GM19240 (cell line): ENCODE measurements around the gene RFPL4A.

Experiments used
- DNase-seq: peaks from one replicate; pipeline ENCODE4 v3.0.0; 2011; ENCODE audit warnings: low spot score; ENCODE audit not compliant: insufficient read length

The RFPL4A gene

GRCh38 chr19:55802281-55802680 lies 43.4 kb downstream of the RFPL4A start:
- no peak for DNase-seq

DNA sequence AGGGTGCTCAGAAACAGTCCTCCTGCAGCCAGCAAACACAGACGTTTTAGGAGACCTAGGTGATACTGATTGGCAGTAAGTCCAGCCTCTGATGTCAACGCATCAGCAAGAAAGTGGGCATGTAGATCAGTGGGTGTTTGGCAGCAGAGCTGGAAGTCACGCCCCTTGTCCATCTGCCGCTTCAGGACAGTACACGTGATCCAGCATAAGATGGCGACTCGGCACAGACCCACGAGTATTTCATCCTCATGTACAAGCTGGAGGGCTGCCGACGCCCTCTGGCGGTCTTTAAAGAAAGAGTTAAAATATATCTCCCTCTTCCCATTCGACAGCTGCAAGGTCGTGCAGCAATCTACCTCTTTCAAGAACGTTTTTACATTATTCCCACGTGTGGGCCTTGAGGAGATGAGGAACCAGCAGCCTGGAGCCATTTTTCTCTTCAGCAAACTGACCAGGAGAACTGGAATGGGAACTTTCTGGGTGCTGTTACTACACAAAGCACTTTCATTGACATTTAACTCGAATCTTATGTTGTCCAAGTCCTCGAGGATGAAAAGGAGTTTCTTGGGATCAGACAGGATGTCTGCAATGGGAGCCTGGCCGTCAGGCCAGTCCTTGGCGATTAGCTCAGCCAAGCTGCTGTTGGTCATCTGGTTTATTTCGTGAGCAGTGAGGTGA lies 50.6 kb downstream of the RFPL4A start:
- DNase-seq, result no peak

DNA sequence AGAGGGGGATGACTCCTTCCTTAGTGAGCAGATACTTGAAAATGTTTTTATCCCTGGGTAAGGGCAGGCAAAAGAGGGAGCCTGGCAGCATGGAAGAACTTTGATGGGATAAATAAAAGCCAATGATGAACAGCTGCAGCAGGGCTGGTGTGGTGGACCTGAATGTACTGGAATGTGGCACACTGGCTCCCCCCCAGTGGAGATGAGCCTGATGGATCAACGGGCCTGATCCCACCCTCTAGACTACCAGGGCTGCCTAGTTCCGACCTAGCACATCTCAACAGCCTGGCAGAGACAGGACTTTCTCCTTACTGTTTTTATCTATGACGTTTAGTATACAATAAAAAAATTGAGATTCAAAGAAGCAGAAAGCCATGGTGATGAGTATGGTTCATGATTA lies 52.4 kb downstream of the RFPL4A start:
- DNase-seq, result no peak

GRCh38 chr19:55812449-55812848 lies 53.6 kb downstream of the RFPL4A start:
- no peak for DNase-seq
